Esophagus squamous epithelium (tissue), 5 donors: ENCODE results near the gene LIMS1. TPM values are rescaled to one million over a fixed set of nuclear protein-coding genes. Genes with fewer than 3 reads are reported as not detected.
"Not testable (repeated sequence)": the region's sequence is repeated elsewhere in the genome, so short reads cannot be mapped to it uniquely, and the experiment has no call there.

Source experiments
- DNase-seq: peaks from one replicate; lab custom pipeline; 2025; lab: John Stamatoyannopoulos, UW
- H3K27ac ChIP-seq, 4 donors: fragments of 200-600 bp; sonication (generic); one replicate each; pipeline ENCODE4 v1.5.1; 2016 to 2019; ENCODE audit warnings: mild to moderate bottlenecking in 1 of 4
- H3K27me3 ChIP-seq, 4 donors: fragments of 200-600 bp; sonication (generic); 1 replicate in 3 of 4; 2 replicates in 1 of 4; pipeline versions ENCODE4 v1.5.1 to v1.6.0; 2017 to 2021; ENCODE audit warnings: antibody characterized with exemption in 1 of 4
- H3K36me3 ChIP-seq, 3 donors: fragments of 200-600 bp; sonication (generic); one replicate each; pipeline ENCODE4 v1.5.1; 2016 to 2019
- H3K4me1 ChIP-seq, 3 donors: fragments of 200-600 bp; sonication (generic); one replicate each; pipeline ENCODE4 v1.5.1; 2017 to 2019
- H3K4me3 ChIP-seq, 4 donors: fragments of 200-600 bp; sonication (generic); 1 replicate in 3 of 4; 2 replicates in 1 of 4; pipeline ENCODE4 v1.5.1; 2016 to 2019; ENCODE audit warnings: mild to moderate bottlenecking in 2 of 4, moderate library complexity in 1 of 4
- H3K9me3 ChIP-seq, 3 donors: fragments of 200-600 bp; sonication (generic); one replicate each; pipeline ENCODE4 v1.5.1; 2016 to 2019
- WGBS, 2 donors: methylation state at CpG; one replicate each; pipeline ENCODE4 v1.1.5; 2018; 5-methylcytosine and 5-hydroxymethylcytosine counted together
- intact Hi-C: fragments of 100-400 bp; cut with DNase I; formaldehyde crosslinking; loops from one replicate; pipeline ENCODE4 v1.15.0; 2022
- total RNA-seq, 4 donors: library from RNA; depleted of rRNA; stranded (reverse); fragments of >200 nt; gene quantifications; one replicate each; pipeline ENCODE4 v1.1.0, GENCODE V29; 2016
- donor health status: DM: yes; HTN: yes; CAD: no.

Gene LIMS1
- total RNA-seq, 4 donors from 2014 or later, result 37.8 to 66.2 (median 54.0) TPM

DNA sequence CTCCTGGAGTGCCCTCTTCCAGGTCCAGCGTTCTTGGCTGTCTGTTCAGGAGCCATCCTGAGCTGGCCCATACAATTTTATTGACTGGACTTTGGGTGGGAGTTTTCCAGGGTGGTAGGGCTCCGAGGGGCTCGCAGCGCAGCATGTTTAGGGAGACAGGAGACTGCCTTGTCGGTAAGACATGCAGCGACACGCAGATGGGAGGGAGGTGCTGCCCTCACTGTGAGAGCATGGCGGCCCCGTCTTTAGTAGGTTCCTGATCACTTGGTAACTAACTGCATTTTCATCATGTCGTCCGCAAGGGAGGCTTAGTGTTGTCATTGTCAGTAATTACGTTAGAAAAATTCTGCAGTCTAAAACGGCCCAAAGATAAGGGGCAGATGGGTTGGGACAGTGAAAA is 121.0 kb downstream of the LIMS1 start:
- H3K9me3 ChIP-seq, H3K4me1 ChIP-seq: not testable (repeated sequence)
- WGBS, 2 donors, result no CpG with 5 or more reads among the region's 13 CpGs

DNA sequence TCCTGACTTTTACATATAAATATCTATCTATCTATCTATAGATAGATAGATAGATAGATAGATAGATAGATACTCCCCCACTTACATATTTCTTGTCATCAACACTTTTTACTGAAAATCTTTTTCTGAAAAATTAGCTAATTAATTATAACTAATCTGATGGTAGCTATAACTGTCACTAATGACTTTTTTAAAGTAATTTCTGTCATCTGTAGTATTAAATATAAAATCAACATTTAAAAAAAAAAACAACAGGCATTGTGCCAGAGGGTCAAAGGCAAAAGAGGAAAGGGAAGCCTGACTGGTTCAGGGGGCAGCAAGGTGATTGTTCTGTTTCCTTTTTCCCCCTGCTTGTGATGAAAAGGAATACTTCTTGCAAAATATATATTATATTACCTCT is 122.0 kb downstream of the LIMS1 start:
- intact Hi-C loops, H3K9me3 ChIP-seq, H3K36me3 ChIP-seq, H3K27ac ChIP-seq, H3K4me3 ChIP-seq, H3K27me3 ChIP-seq, H3K4me1 ChIP-seq, DNase-seq: not testable (repeated sequence)

More for the DNA sequence above, 121.0 kb downstream of the LIMS1 start:
- H3K4me3 ChIP-seq, H3K27me3 ChIP-seq, intact Hi-C loops, DNase-seq, H3K27ac ChIP-seq, H3K36me3 ChIP-seq: not testable (repeated sequence)

DNA sequence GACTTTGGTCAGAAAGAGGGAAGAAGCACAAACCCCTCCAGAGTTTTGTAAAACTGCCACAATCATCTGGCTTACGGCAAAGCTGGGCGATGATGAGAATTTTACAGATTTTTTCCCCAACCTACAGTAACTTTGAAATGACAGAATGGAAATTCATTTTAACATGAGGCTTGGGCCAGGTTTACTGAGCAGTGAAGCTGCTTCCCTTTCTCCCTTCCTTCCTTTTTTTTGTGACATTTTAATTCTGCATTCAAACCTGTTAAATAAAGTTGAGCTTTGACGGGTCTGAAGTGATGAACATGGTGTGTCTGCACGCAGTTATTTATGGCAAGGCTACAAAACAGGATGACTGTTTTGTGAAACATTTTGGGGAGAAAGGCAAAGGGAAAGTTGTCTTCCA is 123.2 kb downstream of the LIMS1 start:
- intact Hi-C loops, H3K36me3 ChIP-seq, H3K4me1 ChIP-seq, DNase-seq, H3K4me3 ChIP-seq, H3K9me3 ChIP-seq, H3K27me3 ChIP-seq, H3K27ac ChIP-seq: not testable (repeated sequence)
- 73 to 80% methylated on average over 1 to 4 of the region's 4 CpGs for WGBS, 2 donors

DNA sequence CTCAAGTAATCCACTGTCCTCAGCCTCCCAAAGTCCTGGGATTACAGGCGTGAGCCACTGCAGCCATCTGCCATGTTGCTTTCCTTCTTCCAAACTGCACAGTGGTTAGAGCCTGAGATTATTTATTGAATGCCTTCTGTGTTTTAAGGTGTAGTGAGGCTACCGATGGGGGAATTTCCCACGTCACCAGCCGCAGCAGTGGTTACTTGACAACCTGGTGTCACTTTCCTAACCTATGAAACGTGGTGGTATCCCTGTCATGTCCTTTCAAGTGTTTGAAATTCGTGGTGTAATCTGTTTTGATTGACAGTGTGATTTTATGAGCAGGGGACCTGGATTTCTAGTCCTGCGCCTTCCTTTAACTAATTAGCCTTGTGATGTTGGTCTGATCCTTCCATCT is 124.3 kb downstream of the LIMS1 start:
- H3K27ac ChIP-seq, DNase-seq, H3K36me3 ChIP-seq, H3K9me3 ChIP-seq, intact Hi-C loops, H3K27me3 ChIP-seq, H3K4me3 ChIP-seq: not testable (repeated sequence)
- 30 to 64% methylated on average over 2 to 4 of the region's 7 CpGs for WGBS, 2 donors
- H3K4me1 ChIP-seq, result peaks cover 0 to 16% (median 5%) of the 10 kb centered on the region in 3 donors

DNA sequence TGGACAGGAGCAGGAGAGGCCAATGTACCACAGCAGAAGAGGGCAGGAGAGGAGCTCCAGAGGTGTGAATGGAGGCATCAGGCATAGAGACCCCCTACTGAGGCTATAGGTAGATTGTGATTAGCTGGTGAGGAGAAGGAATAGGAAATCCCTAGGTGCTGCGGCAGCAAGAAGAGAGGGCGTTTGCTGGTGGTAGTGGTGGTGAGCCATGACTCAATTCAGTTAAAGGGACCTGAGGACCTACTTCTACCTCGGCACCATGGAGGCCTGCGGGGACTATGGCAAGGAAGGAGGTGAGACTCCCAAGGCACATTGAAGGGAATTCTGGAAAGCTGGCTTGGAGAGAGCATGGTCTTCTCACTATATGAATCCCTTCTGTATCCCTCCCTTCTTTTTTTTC is 127.2 kb downstream of the LIMS1 start:
- H3K27me3 ChIP-seq, H3K36me3 ChIP-seq, H3K4me3 ChIP-seq, intact Hi-C loops, DNase-seq, H3K9me3 ChIP-seq: not testable (repeated sequence)
- H3K4me1 ChIP-seq, result peaks cover 0 to 16% (median 5%) of the 10 kb centered on the region in 3 donors
- 66 to 78% methylated on average over 2 to 4 of the region's 4 CpGs for WGBS, 2 donors
- peak overlapping the region in 3 of 4 donors; percentile 19 to 57 (median 21) for H3K27ac ChIP-seq

DNA sequence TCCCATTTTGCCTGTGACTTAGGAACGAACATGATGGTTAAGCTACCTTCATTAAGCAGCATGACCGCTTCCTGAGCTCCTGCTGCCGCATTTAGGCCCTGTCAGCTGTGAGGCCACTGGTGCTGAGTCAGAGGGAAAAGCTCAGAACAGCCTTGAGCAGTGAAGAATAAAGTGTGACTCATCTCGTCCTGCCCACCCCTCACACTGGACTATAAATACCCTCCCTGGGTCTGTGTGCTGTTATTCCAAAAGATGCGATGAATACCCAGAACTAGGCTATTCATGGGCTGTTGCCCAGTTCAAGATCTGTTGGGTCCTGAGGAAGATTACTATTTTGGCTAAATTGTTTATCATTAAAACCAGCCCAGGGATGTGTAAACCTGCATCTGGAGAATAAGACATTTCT is 127.9 kb downstream of the LIMS1 start:
- DNase-seq, H3K9me3 ChIP-seq, H3K36me3 ChIP-seq, H3K27me3 ChIP-seq, intact Hi-C loops, H3K4me3 ChIP-seq: not testable (repeated sequence)
- Histone ChIP-seq H3K4me1 (peaks cover 0 to 16% (median 5%) of the 10 kb centered on the region in 3 donors), H3K27ac (peak overlapping the region in 3 of 4 donors; percentile 19 to 65 (median 57))
- WGBS, 2 donors, result 19 to 35% methylated on average over 5 of the region's 5 CpGs

DNA sequence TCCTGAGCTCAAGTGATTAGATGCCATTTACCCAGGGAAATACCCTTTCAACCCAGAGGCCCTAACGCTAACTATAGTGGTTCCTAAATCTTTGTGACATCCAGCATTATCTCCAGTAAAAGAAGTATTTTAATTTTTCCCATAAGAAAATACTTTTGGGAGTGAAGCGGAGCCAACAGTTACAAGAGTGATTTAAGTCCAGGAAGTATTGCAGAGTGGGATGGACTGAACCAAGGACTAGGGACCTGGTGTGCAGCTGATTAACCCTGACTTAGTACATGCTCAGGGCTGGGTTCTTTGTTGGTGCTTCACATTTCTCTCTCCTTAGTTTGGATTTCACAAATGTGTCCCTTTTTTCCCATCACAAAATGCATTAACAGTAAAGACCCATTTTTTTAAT is 129.1 kb downstream of the LIMS1 start:
- DNase-seq, intact Hi-C loops: not testable (repeated sequence)

DNA sequence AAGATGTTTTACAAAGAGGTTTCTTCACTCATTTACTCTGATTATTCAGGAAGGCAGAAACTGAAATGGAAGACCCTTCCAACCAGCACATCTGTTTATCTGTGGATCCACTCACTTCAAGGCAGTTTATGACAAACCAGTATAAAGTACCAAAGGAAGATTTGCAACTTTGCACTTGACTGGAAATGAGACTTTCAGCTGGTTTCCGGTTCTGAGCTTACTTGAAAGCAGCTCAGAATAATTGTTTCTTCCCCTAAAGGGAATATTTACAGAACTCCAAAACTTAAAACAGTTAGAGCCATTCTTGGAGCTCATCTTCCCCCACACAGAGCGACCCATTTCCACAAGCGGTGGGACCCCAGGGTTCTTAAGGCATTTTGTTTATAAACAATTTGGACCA is 129.8 kb downstream of the LIMS1 start:
- H3K9me3 ChIP-seq, H3K36me3 ChIP-seq, H3K4me3 ChIP-seq, DNase-seq, H3K27me3 ChIP-seq, H3K27ac ChIP-seq, intact Hi-C loops: not testable (repeated sequence)
- H3K4me1 ChIP-seq, result peaks cover 0 to 16% (median 5%) of the 10 kb centered on the region in 3 donors
- 69 to 75% methylated on average over 3 of the region's 3 CpGs for WGBS, 2 donors

More for the DNA sequence above, 129.1 kb downstream of the LIMS1 start:
- H3K4me1 ChIP-seq, result peaks cover 0 to 16% (median 5%) of the 10 kb centered on the region in 3 donors
- not testable (repeated sequence) for H3K36me3 ChIP-seq, H3K4me3 ChIP-seq, H3K27ac ChIP-seq, H3K9me3 ChIP-seq, H3K27me3 ChIP-seq
- 93 to 100% methylated on average over 2 of the region's 2 CpGs for WGBS, 2 donors

DNA sequence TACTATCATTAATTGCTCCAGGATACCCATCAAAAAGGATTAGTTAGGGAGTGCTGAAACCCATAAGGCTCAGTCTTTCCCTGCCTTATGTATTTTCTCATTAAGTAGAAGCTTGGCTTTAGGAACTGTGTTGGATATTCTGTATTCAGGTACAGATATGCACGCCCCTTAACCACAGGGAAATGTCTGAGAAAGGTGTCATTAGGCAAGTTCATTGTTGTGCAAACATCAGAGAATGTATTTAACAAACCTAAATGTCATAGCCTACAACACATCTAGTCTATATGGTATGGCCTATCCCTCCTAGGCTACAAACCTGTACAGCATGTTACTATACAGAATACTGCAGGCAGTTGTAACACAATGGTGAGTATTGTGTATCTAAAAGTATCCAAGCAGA is 130.7 kb downstream of the LIMS1 start:
- H3K27ac ChIP-seq, H3K4me3 ChIP-seq, DNase-seq, H3K27me3 ChIP-seq, intact Hi-C loops, H3K36me3 ChIP-seq, H3K9me3 ChIP-seq: not testable (repeated sequence)
- 93 to 100% methylated on average over 1 of the region's 1 CpG for WGBS, 2 donors
- peaks cover 0 to 16% (median 5%) of the 10 kb centered on the region in 3 donors for H3K4me1 ChIP-seq

DNA sequence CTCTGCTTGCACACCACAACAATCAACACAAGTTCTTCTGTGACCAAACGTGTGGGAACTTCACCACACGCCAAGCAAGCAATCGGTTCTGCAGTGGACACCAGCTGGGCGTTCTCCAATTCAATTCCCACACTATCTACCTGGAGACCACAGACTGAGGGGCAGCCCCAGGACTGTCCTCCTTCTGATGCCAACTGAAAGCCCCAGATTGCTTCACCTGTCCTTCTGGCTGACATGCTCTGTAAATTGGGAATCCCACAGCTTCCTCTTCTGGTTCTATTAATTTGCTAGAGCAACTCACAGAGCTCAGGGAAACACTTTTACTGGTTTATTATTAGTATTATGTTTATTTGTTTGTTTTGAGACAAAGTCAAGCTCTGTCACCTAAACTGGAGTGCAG is 131.7 kb downstream of the LIMS1 start:
- H3K9me3 ChIP-seq, DNase-seq, H3K36me3 ChIP-seq, intact Hi-C loops, H3K27ac ChIP-seq, H3K4me3 ChIP-seq, H3K27me3 ChIP-seq: not testable (repeated sequence)
- WGBS, 2 donors, result no CpG with 5 or more reads among the region's 4 CpGs
- peaks cover 0 to 16% (median 5%) of the 10 kb centered on the region in 3 donors for H3K4me1 ChIP-seq

DNA sequence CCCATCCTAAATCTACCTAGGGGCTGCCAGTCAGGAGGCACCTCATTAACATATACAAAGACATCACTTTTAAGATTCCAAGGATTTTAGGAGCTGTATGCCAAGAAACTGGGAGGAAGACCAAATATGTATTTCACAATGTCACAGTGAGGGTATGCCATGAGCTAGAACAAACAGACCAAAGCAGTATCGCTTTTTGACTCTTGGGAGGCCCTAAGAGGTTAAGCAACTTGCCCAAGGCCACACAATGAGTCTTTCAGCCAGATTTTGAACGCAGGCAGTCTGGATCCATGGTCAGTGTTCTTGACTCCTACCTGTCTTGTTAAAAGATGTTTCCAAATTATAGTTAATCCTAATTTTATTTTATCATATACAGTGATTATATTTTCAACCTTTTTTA is 132.9 kb downstream of the LIMS1 start:
- H3K27me3 ChIP-seq, H3K4me3 ChIP-seq, H3K36me3 ChIP-seq, H3K4me1 ChIP-seq, H3K27ac ChIP-seq, intact Hi-C loops, DNase-seq, H3K9me3 ChIP-seq: not testable (repeated sequence)
- WGBS, 2 donors, result 77 to 90% methylated on average over 2 of the region's 2 CpGs

DNA sequence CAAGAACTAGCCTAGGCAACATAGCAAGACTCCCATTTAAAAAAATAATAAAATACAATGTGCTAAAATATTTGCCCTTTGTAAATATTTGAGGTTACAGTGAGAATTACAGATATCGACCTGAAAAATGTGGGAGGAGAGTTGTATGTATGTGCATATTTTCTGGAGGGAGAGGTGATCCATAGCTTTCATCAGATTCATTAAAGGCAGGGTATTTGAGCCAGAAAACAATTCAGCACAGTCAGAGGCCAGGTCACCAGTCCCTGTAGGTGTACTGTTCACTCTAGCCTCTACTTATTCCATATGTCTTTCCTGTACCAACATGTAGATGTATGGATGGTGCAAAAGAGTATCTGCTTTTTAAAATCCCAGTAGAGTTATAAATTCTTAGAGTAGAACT is 136.0 kb downstream of the LIMS1 start:
- H3K9me3 ChIP-seq, intact Hi-C loops, H3K4me3 ChIP-seq, H3K27ac ChIP-seq, H3K27me3 ChIP-seq, H3K4me1 ChIP-seq, DNase-seq: not testable (repeated sequence)
- WGBS, 2 donors, result 29% methylated on average over 1 of the region's 1 CpG; no CpG with 5 or more reads in 1 of the 2 donors
- H3K36me3 ChIP-seq, result peaks cover 0 to 20% (median 4%) of the 10 kb centered on the region in 3 donors

DNA sequence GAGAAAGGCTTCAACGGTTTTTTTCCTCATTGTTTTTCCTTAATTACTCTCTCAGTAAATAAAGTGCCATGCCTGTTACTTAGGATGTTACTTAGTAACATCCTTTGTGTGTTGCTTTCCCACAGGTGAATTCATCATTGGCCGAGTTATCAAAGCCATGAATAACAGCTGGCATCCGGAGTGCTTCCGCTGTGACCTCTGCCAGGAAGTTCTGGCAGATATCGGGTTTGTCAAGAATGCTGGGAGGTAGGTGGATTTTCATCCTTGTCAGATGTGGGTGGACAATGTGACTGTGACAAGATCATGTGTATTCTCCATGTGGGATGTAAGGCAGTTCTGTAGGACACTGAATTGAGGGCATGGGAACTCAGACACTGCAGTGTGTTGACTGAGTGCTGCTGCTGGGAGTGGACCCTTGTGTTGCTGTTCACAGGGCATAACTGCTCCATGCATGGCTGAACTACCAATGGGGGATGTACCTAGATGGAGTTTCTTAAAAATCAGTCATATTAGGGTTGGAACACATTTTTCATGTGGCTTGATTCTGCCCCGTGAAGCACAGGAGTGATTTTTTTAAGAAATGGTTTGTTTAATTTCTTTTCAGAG is 138.0 kb downstream of the LIMS1 start:
- H3K4me1 ChIP-seq, DNase-seq: not testable (repeated sequence)
- WGBS, 2 donors, result 66% methylated on average over 2 of the region's 6 CpGs; no CpG with 5 or more reads in 1 of the 2 donors

More for the DNA sequence above, 138.0 kb downstream of the LIMS1 start:
- H3K27ac ChIP-seq, H3K9me3 ChIP-seq, intact Hi-C loops, H3K4me3 ChIP-seq, H3K27me3 ChIP-seq: not testable (repeated sequence)
- peaks cover 0 to 38% (median 4%) of the 10 kb centered on the region in 3 donors for H3K36me3 ChIP-seq
